ENCODE data around the gene NEAT1.
A peak's percentile ranks its signal among the peaks of the same experiment; 100 is the strongest.

The NEAT1 gene

DNA sequence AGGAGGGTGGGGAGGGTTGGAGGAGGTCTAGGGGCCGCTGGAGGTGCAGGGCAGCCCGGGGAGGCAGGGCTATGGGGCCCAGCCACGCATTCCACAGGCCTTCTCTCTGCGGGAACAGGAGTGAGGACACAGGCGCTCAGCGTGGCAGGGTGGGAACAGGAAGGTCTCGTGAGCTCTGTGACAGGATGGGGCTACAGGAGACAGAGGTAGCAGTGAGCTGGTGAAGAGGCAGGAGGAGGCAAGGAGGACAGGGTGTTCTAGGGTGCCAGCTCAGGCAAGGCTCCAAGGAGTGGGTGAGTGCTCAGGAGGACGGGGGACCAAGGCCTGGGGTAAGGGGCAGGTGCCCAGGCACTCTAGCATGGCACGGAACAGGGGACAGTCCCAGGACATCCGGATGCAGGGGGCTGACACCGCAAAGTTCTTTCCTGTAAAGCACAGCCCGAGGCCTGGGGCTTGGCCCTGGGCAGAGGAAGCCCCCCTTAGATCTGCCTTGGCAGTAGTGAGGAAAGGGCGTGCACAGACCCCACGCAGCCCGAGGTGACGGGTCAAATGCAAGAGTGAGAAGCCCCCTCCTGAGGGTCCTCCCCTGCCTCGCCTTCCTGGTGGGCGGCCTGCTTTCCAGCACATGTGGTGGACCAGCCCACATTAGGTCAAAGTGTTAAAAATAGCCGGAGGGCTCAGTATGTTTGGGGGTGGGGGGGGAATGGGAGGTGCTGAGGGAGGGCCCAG, 4.7 kb upstream of the NEAT1 start:
- no CpG with 5 or more reads among the region's 19 CpGs for WGBS, 2 donors (ENCODE audit: extremely low coverage in 2 of 2, insufficient read length in 2 of 2, insufficient replicate concordance in 1 of 2)
- Histone ChIP-seq H3K14ac (ENCODE audit: low read length) (peak overlapping the region; percentile 75), H2BK120ac (ENCODE audit: low read depth, low read length) (peak overlapping the region; percentile 6), H3K23ac (ENCODE audit: low read depth, low read length, poor library complexity) (peak overlapping the region; percentile 37), H2BK5ac (ENCODE audit: low read length) (peak overlapping the region; percentile 84), H2BK12ac (ENCODE audit: low read length) (peak overlapping the region; percentile 27), H3K36me3 (replicated peaks in 1 of 2; ENCODE audit: control insufficient read depth in 2 of 2, insufficient read depth in 2 of 2, low read length in 2 of 2) (no peaks in the 10 kb centered on the region), H3K27ac (replicated peaks; ENCODE audit: low read length) (no peak overlapping the region), H3K27me3 (ENCODE audit: control insufficient read depth in 3 of 3, insufficient read depth in 3 of 3, low read depth in 1 of 3, low read length in 3 of 3) (no peaks in the 10 kb centered on the region), H3K9me3 (replicated peaks in 1 of 2; ENCODE audit: control insufficient read depth in 2 of 2, insufficient read depth in 1 of 2, low read depth in 1 of 2, low read length in 2 of 2) (no peaks in the 10 kb centered on the region), H3K4me1 (ENCODE audit: control insufficient read depth in 2 of 2, insufficient read depth in 1 of 2, low read depth in 1 of 2, low read length in 2 of 2) (peaks cover 40 to 49% of the 10 kb centered on the region in 2 donors), H3K4me2 (ENCODE audit: insufficient read depth, low read length, poor library complexity, severe bottlenecking) (no peak overlapping the region), H3K4me3 (ENCODE audit: low read length in 2 of 2) (peak overlapping the region in 1 of 2 donors; percentile 46), H4K8ac (ENCODE audit: low read depth, low read length) (no peak overlapping the region), H4K91ac (ENCODE audit: low read depth, low read length, poor library complexity) (peak overlapping the region; percentile 56), H3K79me1 (ENCODE audit: low read depth, low read length) (peaks cover 7% of the 10 kb centered on the region), H2BK15ac (ENCODE audit: low read length) (peak overlapping the region; percentile 93), H3K9ac (ENCODE audit: low read depth, low read length, poor library complexity) (peak overlapping the region; percentile 53), H2AK5ac (ENCODE audit: low read depth, low read length) (peak overlapping the region; percentile 99), H2AFZ (ENCODE audit: low read length) (no peak overlapping the region), H3K4ac (ENCODE audit: low read length) (no peak overlapping the region), H3K18ac (ENCODE audit: low read length) (peak overlapping the region; percentile 86)
- no peak for DNase-seq (ENCODE audit: low spot score)

DNA sequence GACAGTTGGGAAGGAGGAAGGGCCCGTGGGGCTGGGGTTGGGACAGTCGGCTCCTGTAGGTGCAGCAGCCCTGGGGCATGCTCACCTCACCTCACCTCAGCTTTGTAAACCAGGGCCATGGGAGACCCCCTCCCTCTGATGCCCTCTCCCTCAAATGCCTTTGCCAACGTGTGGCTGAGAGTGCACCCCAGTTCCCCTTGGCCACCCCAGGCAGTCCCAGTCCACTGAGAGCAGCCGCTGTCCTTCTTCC, 4.2 kb upstream of the NEAT1 start:
- H3K36me3 ChIP-seq (replicated peaks in 1 of 2; ENCODE audit: control insufficient read depth in 2 of 2, insufficient read depth in 2 of 2, low read length in 2 of 2), result no peaks in the 10 kb centered on the region
- no peak overlapping the region for H4K8ac ChIP-seq (ENCODE audit: low read depth, low read length)
- H2BK12ac ChIP-seq (ENCODE audit: low read length), result no peak overlapping the region
- peak overlapping the region; percentile 37 for H3K23ac ChIP-seq (ENCODE audit: low read depth, low read length, poor library complexity)
- no peaks in the 10 kb centered on the region for H3K9me3 ChIP-seq (replicated peaks in 1 of 2; ENCODE audit: control insufficient read depth in 2 of 2, insufficient read depth in 1 of 2, low read depth in 1 of 2, low read length in 2 of 2)
- H2BK15ac ChIP-seq (ENCODE audit: low read length), result peak overlapping the region; percentile 87
- peak overlapping the region in 1 of 2 donors; percentile 46 for H3K4me3 ChIP-seq (ENCODE audit: low read length in 2 of 2)
- H2BK120ac ChIP-seq (ENCODE audit: low read depth, low read length), result peak overlapping the region; percentile 6
- H3K18ac ChIP-seq (ENCODE audit: low read length), result peak overlapping the region; percentile 93
- peak overlapping the region; percentile 90 for H3K27ac ChIP-seq (replicated peaks; ENCODE audit: low read length)
- peaks cover 45 to 49% of the 10 kb centered on the region in 2 donors for H3K4me1 ChIP-seq (ENCODE audit: control insufficient read depth in 2 of 2, insufficient read depth in 1 of 2, low read depth in 1 of 2, low read length in 2 of 2)
- H3K14ac ChIP-seq (ENCODE audit: low read length), result peak overlapping the region; percentile 49
- WGBS, 2 donors (ENCODE audit: extremely low coverage in 2 of 2, insufficient read length in 2 of 2, insufficient replicate concordance in 1 of 2), result no CpG with 5 or more reads among the region's 4 CpGs
- no peak for DNase-seq (ENCODE audit: low spot score)
- no peak overlapping the region for H3K4me2 ChIP-seq (ENCODE audit: insufficient read depth, low read length, poor library complexity, severe bottlenecking)
- H2AK5ac ChIP-seq (ENCODE audit: low read depth, low read length), result peak overlapping the region; percentile 99
- H3K27me3 ChIP-seq (ENCODE audit: control insufficient read depth in 3 of 3, insufficient read depth in 3 of 3, low read depth in 1 of 3, low read length in 3 of 3), result no peaks in the 10 kb centered on the region
- peak overlapping the region; percentile 81 for H2AFZ ChIP-seq (ENCODE audit: low read length)
- no peak overlapping the region for H3K4ac ChIP-seq (ENCODE audit: low read length)
- H3K79me1 ChIP-seq (ENCODE audit: low read depth, low read length), result peaks cover 11% of the 10 kb centered on the region
- H2BK5ac ChIP-seq (ENCODE audit: low read length), result no peak overlapping the region
- peak overlapping the region; percentile 75 for H3K9ac ChIP-seq (ENCODE audit: low read depth, low read length, poor library complexity)
- peak overlapping the region; percentile 94 for H4K91ac ChIP-seq (ENCODE audit: low read depth, low read length, poor library complexity)

DNA sequence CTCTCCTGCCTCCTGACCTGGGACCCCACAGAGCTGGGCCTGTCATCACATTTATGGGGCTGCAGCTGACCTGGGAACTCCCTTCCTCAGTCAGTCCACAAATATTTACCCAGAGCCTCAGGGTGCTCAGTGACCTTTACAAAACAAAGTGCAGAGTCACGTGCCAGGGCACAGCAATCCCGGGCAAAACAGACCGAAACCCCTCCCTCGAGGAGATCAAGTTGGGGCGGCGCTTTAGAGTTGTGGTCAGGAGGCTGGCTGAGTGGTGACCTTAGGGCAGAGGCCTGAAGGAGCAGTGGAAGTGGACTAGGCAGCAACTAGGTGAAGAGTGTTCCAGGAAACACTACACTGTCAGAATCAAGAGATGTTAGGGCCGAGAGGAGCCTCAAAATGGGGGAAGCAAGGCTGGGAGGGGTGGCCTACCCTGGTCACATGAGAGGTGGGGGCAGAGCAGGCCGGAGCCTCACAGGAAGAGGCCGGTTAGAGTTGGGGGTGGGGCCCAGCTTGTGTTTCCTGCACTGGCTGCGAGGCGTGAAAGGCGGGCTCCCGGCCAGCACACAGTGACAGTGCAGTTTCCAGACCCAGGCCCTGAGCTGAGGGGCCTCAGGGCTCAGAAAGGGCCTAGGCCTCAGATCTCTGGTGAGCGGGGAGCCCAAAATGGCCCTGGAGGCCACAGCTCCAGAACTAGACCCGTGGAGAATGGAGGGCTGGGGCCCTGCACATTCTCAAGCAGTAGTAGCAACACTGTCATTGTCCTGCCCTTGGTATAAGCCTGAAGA, 3.7 kb upstream of the NEAT1 start:
- Histone ChIP-seq H2BK15ac (ENCODE audit: low read length) (peak overlapping the region; percentile 87), H2BK5ac (ENCODE audit: low read length) (peak overlapping the region; percentile 88), H3K4me3 (ENCODE audit: low read length in 2 of 2) (peak overlapping the region in 1 of 2 donors; percentile 46), H2AK5ac (ENCODE audit: low read depth, low read length) (peak overlapping the region; percentile 99), H3K27ac (replicated peaks; ENCODE audit: low read length) (peak overlapping the region; percentile 90), H3K9ac (ENCODE audit: low read depth, low read length, poor library complexity) (peak overlapping the region; percentile 75), H3K79me1 (ENCODE audit: low read depth, low read length) (peaks cover 12% of the 10 kb centered on the region), H3K23ac (ENCODE audit: low read depth, low read length, poor library complexity) (peak overlapping the region; percentile 37), H3K9me3 (replicated peaks in 1 of 2; ENCODE audit: control insufficient read depth in 2 of 2, insufficient read depth in 1 of 2, low read depth in 1 of 2, low read length in 2 of 2) (no peaks in the 10 kb centered on the region), H3K4ac (ENCODE audit: low read length) (no peak overlapping the region), H4K91ac (ENCODE audit: low read depth, low read length, poor library complexity) (peak overlapping the region; percentile 94), H2BK12ac (ENCODE audit: low read length) (no peak overlapping the region), H3K27me3 (ENCODE audit: control insufficient read depth in 3 of 3, insufficient read depth in 3 of 3, low read depth in 1 of 3, low read length in 3 of 3) (no peaks in the 10 kb centered on the region), H2AFZ (ENCODE audit: low read length) (peak overlapping the region; percentile 81), H3K4me2 (ENCODE audit: insufficient read depth, low read length, poor library complexity, severe bottlenecking) (peak overlapping the region; percentile 32), H3K36me3 (replicated peaks in 1 of 2; ENCODE audit: control insufficient read depth in 2 of 2, insufficient read depth in 2 of 2, low read length in 2 of 2) (peaks cover 0 to 2% of the 10 kb centered on the region in 2 donors), H2BK120ac (ENCODE audit: low read depth, low read length) (peak overlapping the region; percentile 6), H3K14ac (ENCODE audit: low read length) (peak overlapping the region; percentile 49), H3K4me1 (ENCODE audit: control insufficient read depth in 2 of 2, insufficient read depth in 1 of 2, low read depth in 1 of 2, low read length in 2 of 2) (peaks cover 49% of the 10 kb centered on the region in 2 donors), H3K18ac (ENCODE audit: low read length) (peak overlapping the region; percentile 93), H4K8ac (ENCODE audit: low read depth, low read length) (no peak overlapping the region)
- peak; percentile 65 for DNase-seq (ENCODE audit: low spot score)
- WGBS, 2 donors (ENCODE audit: extremely low coverage in 2 of 2, insufficient read length in 2 of 2, insufficient replicate concordance in 1 of 2), result no CpG with 5 or more reads among the region's 15 CpGs

DNA sequence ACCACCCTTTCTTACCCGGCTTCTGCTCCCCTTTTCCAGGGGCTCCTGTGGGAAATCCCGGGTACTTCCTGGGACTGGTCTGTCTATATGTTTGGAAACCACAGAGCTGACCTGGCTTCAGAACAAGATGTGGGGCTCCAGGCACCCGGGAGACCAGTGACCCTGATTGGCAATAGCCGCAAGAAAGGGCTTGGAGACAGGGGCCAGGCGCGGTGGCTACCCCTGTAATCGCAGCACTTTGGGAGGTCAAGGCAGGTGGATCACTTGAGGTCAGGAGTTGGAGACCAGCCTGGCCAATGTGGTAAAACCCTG, 3.2 kb upstream of the NEAT1 start:
- no peak for DNase-seq (ENCODE audit: low spot score)
- Histone ChIP-seq H3K4ac (ENCODE audit: low read length) (no peak overlapping the region), H2BK5ac (ENCODE audit: low read length) (peak overlapping the region; percentile 88), H4K8ac (ENCODE audit: low read depth, low read length) (no peak overlapping the region), H4K91ac (ENCODE audit: low read depth, low read length, poor library complexity) (peak overlapping the region; percentile 9), H2BK15ac (ENCODE audit: low read length) (no peak overlapping the region), H3K9ac (ENCODE audit: low read depth, low read length, poor library complexity) (no peak overlapping the region), H3K23ac (ENCODE audit: low read depth, low read length, poor library complexity) (peak overlapping the region; percentile 37), H2AFZ (ENCODE audit: low read length) (no peak overlapping the region), H2AK5ac (ENCODE audit: low read depth, low read length) (peak overlapping the region; percentile 88), H3K18ac (ENCODE audit: low read length) (peak overlapping the region; percentile 93), H3K36me3 (replicated peaks in 1 of 2; ENCODE audit: control insufficient read depth in 2 of 2, insufficient read depth in 2 of 2, low read length in 2 of 2) (peaks cover 0 to 7% of the 10 kb centered on the region in 2 donors), H3K9me3 (replicated peaks in 1 of 2; ENCODE audit: control insufficient read depth in 2 of 2, insufficient read depth in 1 of 2, low read depth in 1 of 2, low read length in 2 of 2) (no peaks in the 10 kb centered on the region), H3K14ac (ENCODE audit: low read length) (no peak overlapping the region), H3K27ac (replicated peaks; ENCODE audit: low read length) (peak overlapping the region; percentile 90), H3K4me2 (ENCODE audit: insufficient read depth, low read length, poor library complexity, severe bottlenecking) (peak overlapping the region; percentile 13), H3K4me1 (ENCODE audit: control insufficient read depth in 2 of 2, insufficient read depth in 1 of 2, low read depth in 1 of 2, low read length in 2 of 2) (peaks cover 49 to 53% of the 10 kb centered on the region in 2 donors), H3K4me3 (ENCODE audit: low read length in 2 of 2) (peak overlapping the region in 1 of 2 donors; percentile 46), H3K79me1 (ENCODE audit: low read depth, low read length) (peaks cover 12% of the 10 kb centered on the region), H2BK120ac (ENCODE audit: low read depth, low read length) (no peak overlapping the region), H3K27me3 (ENCODE audit: control insufficient read depth in 3 of 3, insufficient read depth in 3 of 3, low read depth in 1 of 3, low read length in 3 of 3) (no peaks in the 10 kb centered on the region), H2BK12ac (ENCODE audit: low read length) (no peak overlapping the region)
- no CpG with 5 or more reads among the region's 7 CpGs for WGBS, 2 donors (ENCODE audit: extremely low coverage in 2 of 2, insufficient read length in 2 of 2, insufficient replicate concordance in 1 of 2)

All from neuronal stem cell (in vitro differentiated cells).